Measurements from ENCODE around the gene STK17A. TPM values are rescaled to one million over a fixed set of nuclear protein-coding genes. Genes with fewer than 3 reads are reported as not detected.

STK17A gene
- total and polyA plus RNA-seq, 2 of the 8 experiments (the other 6 are each of a cell fraction or from before 2014, with no cell fraction given) = 2.2 to 12.2 TPM

- Histone ChIP-seq H2BK20ac (ENCODE audit: low read length) (0 out of 2 replicates have a peak overlapping the region, but pooled peaks have one; percentile 64), H3K23me2 (ENCODE audit: low read depth, low read length) (no peaks in the 10 kb centered on the region), H3K9me3 (ENCODE audit: insufficient read depth in 2 of 2, low read depth in 1 of 2, low read length in 1 of 2) (no peaks in the 10 kb centered on the region), H2BK120ac (replicated peaks; ENCODE audit: low read depth, low read length) (no peak overlapping the region), H4K91ac (replicated peaks; ENCODE audit: insufficient read length, low read length) (no peak overlapping the region), H4K5ac (ENCODE audit: insufficient read length, low read depth, low read length) (no peak overlapping the region), H3K27me3 (replicated peaks in 1 of 4; ENCODE audit: control insufficient read depth in 3 of 4, extremely low read depth in 1 of 4, insufficient read depth in 3 of 4, low read length in 3 of 4) (no peaks in the 10 kb centered on the region), H2BK12ac (ENCODE audit: low read depth, low read length) (no peak overlapping the region), H3K4me1 (replicated peaks in 1 of 4; ENCODE audit: control insufficient read depth in 3 of 4, insufficient read depth in 4 of 4, low read length in 3 of 4) (peaks cover 0 to 2% (median 0%) of the 10 kb centered on the region in 4 experiments; a peak in 2 of 7 replicates), H3K9ac (replicated peaks in 1 of 4; ENCODE audit: extremely low read depth in 1 of 4, low read depth in 3 of 4, low read length in 3 of 4) (no peak overlapping the region), H3K79me1 (ENCODE audit: low read depth, low read length) (no peaks in the 10 kb centered on the region), H3K36me3 (ENCODE audit: control insufficient read depth in 2 of 4, insufficient read depth in 4 of 4, low read length in 3 of 4) (no peaks in the 10 kb centered on the region), H4K8ac (ENCODE audit: extremely low read depth, insufficient read depth, low read length) (no peak overlapping the region), H2BK5ac (ENCODE audit: low read depth, low read length) (no peak overlapping the region), H3K23ac (ENCODE audit: insufficient read length) (no peak overlapping the region), H3K4me3 (ENCODE audit: extremely low read depth in 1 of 4, insufficient read depth in 2 of 4, low read depth in 3 of 4, low read length in 4 of 4) (no peak overlapping the region), H3K27ac (ENCODE audit: low read depth, low read length) (no peak overlapping the region), H3K4me2 (ENCODE audit: insufficient read depth in 1 of 2, low read depth in 2 of 2, low read length in 2 of 2) (no peak overlapping the region), H3K56ac (replicated peaks; ENCODE audit: insufficient read length, low read depth, low read length) (no peak overlapping the region), H2AFZ (ENCODE audit: low read length) (no peak overlapping the region), H3K79me2 (ENCODE audit: control insufficient read depth in 1 of 2, insufficient read depth in 2 of 2, low read length in 2 of 2) (no peaks in the 10 kb centered on the region), H3K14ac (ENCODE audit: insufficient read length) (no peak overlapping the region), H3K18ac (ENCODE audit: extremely low read depth, low read length) (no peak overlapping the region), H2BK15ac (ENCODE audit: low read length) (no peak overlapping the region), H2AK5ac (ENCODE audit: low read depth, low read length) (no peak overlapping the region), H4K20me1 (replicated peaks in 1 of 2; ENCODE audit: control insufficient read depth in 1 of 2, insufficient read depth in 2 of 2, low read length in 2 of 2) (no peaks in the 10 kb centered on the region), H3K4ac (replicated peaks; ENCODE audit: insufficient read length, low read depth, low read length) (no peak overlapping the region)
- no peak for FAIRE-seq
- CTCF ChIA-PET (ENCODE audit: partially characterized antibody) = interaction anchor here (3.9 kb wide), 1 partner anchor 21 kb away, joined by 17 read pairs; the partner anchor contains the start of gene STK17A
- DNase-seq (ENCODE audit: low read depth in 1 of 2, low spot score in 2 of 2) = no peak
- POLR2A ChIA-PET (ENCODE audit: partially characterized antibody) = no interaction called here
- 0 out of 2 replicates have a peak, but pooled peaks have one; percentile 8 for TF ChIP-seq USF2 (IDR thresholded peaks at IDR 0.05; ENCODE audit: low read length)
- no peak for TF ChIP-seq POLR2AphosphoS5 (IDR thresholded peaks at IDR 0.05; ENCODE audit: low read depth, low read length)
- 92% methylated on average over 7 of the region's 7 CpGs; no CpG with 5 or more reads in 1 of the 2 experiments for WGBS, 2 experiments (ENCODE audit: extremely low coverage in 1 of 2, insufficient coverage in 1 of 2, insufficient read length in 1 of 2, insufficient replicate concordance in 2 of 2, low coverage in 1 of 2, low lambda C conversion rate in 2 of 2, missing lambda C conversion rate in 1 of 2)
These were observed 22.1 kb upstream of the STK17A start for GRCh38 chr7:43560742-43561330.
